CD4-positive, CD25-positive, alpha-beta regulatory T cell (primary cell): ENCODE measurements around the gene ADD2. TPM values are rescaled to one million over a fixed set of nuclear protein-coding genes. Genes with fewer than 3 reads are reported as not detected.
A peak's percentile ranks its signal among the peaks of the same experiment; 100 is the strongest.

ENCODE experiments used
- ATAC-seq, 2 donors: fragments of 150-1000 bp; cut with Tn5 transposase; one replicate each; pipeline ENCODE4 v1.10.0; 2021; ENCODE audit warnings: low read depth in 2 of 2, moderate number of reproducible peaks in 2 of 2, moderate library complexity in 1 of 2
- DNase-seq, 3 donors: peaks; one replicate each; pipeline versions ENCODE4 v3.0.0 to v3.0.0-alpha.2; 2012 to 2022; ENCODE audit warnings: mixed read lengths in 1 of 3
- H3K27ac ChIP-seq: one replicate; pipeline ENCODE4 v1.7.0; 2013; ENCODE audit warnings: mild to moderate bottlenecking, low read length; ENCODE audit not compliant: insufficient read depth, poor library complexity, severe bottlenecking
- H3K27me3 ChIP-seq: one replicate; pipeline ENCODE4 v1.7.0; 2013; ENCODE audit warnings: low read length; ENCODE audit not compliant: control insufficient read depth, insufficient read depth
- H3K36me3 ChIP-seq: one replicate; pipeline ENCODE4 v1.7.0; 2013; ENCODE audit warnings: mild to moderate bottlenecking, low read length, moderate library complexity; ENCODE audit not compliant: control insufficient read depth, insufficient read depth
- H3K4me1 ChIP-seq: 2 replicates; pipeline ENCODE4 v1.7.0; 2013; ENCODE audit warnings: mild to moderate bottlenecking, low read length; ENCODE audit not compliant: insufficient read depth, control insufficient read depth, poor library complexity, severe bottlenecking
- H3K4me3 ChIP-seq: one replicate; pipeline ENCODE4 v1.7.0; 2013; ENCODE audit warnings: low read depth, mild to moderate bottlenecking, low read length, moderate library complexity
- H3K9me3 ChIP-seq, 2 experiments: 1 replicate in 1 of 2; 2 replicates in 1 of 2; pipeline ENCODE4 v1.7.0; 2013; ENCODE audit warnings: low read length in 2 of 2, mild to moderate bottlenecking in 1 of 2, moderate library complexity in 1 of 2; ENCODE audit not compliant: control insufficient read depth in 2 of 2
- H3K27ac Mint-ChIP-seq, 3 donors: one replicate each; pipeline ENCODE4 v1.8.0; 2020 to 2022; ENCODE audit warnings: mild to moderate bottlenecking in 3 of 3, mixed read lengths in 3 of 3, moderate library complexity in 2 of 3
- H3K27me3 Mint-ChIP-seq: one replicate; pipeline ENCODE4 v1.8.0; 2022; ENCODE audit warnings: mild to moderate bottlenecking, mixed read lengths
- H3K36me3 Mint-ChIP-seq: one replicate; pipeline ENCODE4 v1.8.0; 2020; ENCODE audit warnings: mixed read lengths
- H3K4me1 Mint-ChIP-seq, 4 donors: one replicate each; pipeline ENCODE4 v1.8.0; 2020 to 2022; ENCODE audit warnings: mixed read lengths in 4 of 4, mild to moderate bottlenecking in 1 of 4
- H3K4me3 Mint-ChIP-seq, 4 donors: one replicate each; pipeline ENCODE4 v1.8.0; 2020 to 2022; ENCODE audit warnings: mild to moderate bottlenecking in 4 of 4, mixed read lengths in 4 of 4, moderate library complexity in 3 of 4
- H3K9me3 Mint-ChIP-seq, 7 donors: one replicate each; pipeline ENCODE4 v1.8.0; 2020 to 2022; ENCODE audit warnings: mixed read lengths in 7 of 7, mild to moderate bottlenecking in 3 of 7, moderate library complexity in 2 of 7
- polyA plus RNA-seq, 4 donors: library from polyadenylated mRNA; unstranded; fragments of 300-500 nt; fragmentation: Illumina TruSeq; gene quantifications; one replicate each; pipeline ENCODE4 v1.2.3, GENCODE V29; 2021
- total RNA-seq: library from RNA; stranded (reverse); gene quantifications from one replicate; pipeline ENCODE4 v1.2.3, GENCODE V29; 2022

The ADD2 gene
- total and polyA plus RNA-seq, 5 donors from 2014 or later = 0.02 to 0.67 TPM; not detected in 3

DNA sequence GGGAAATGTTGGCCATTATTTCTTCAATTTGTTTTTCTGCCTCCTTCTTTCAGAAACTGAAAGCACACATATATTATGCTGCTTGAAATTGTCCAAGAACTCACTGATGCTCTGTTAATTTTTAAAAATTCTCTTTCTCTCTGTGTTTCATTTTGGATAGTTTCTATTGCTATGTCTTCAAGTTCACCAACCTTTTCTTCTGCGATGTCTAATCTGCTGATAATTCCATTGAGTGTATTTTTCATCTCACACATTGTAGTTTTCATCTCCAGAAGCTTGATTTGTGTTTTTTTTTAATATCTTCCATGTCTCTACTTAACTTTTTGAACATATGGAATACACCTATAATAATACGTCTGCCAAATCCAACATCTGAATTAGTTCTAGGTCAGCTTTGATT is 116.3 kb downstream of the ADD2 start:
- ATAC-seq (no peak), DNase-seq (no peak)
- peaks cover 0 to 9% (median 0%) of the 10 kb centered on the region in 7 donors for H3K9me3 Mint-ChIP-seq
- H3K36me3 ChIP-seq = no peaks in the 10 kb centered on the region
- peaks cover 0 to 16% (median 1%) of the 10 kb centered on the region in 4 donors for H3K4me1 Mint-ChIP-seq
- H3K4me3 Mint-ChIP-seq = no peak overlapping the region
- no peak overlapping the region for H3K27ac ChIP-seq
- H3K27me3 ChIP-seq = peaks cover 9% of the 10 kb centered on the region
- H3K4me3 ChIP-seq = no peak overlapping the region
- no peaks in the 10 kb centered on the region for H3K4me1 ChIP-seq
- H3K27me3 Mint-ChIP-seq = peaks cover 55% of the 10 kb centered on the region
- H3K36me3 Mint-ChIP-seq = no peaks in the 10 kb centered on the region
- H3K9me3 ChIP-seq = no peaks in the 10 kb centered on the region
- no peak overlapping the region for H3K27ac Mint-ChIP-seq

GRCh38 chr2:70651014-70651413 is 117.0 kb downstream of the ADD2 start:
- Mint-ChIP-seq H3K4me3 (no peak overlapping the region), H3K9me3 (peaks cover 0 to 9% (median 0%) of the 10 kb centered on the region in 7 donors), H3K36me3 (no peaks in the 10 kb centered on the region), H3K27ac (no peak overlapping the region), H3K4me1 (peaks cover 0 to 9% (median 0%) of the 10 kb centered on the region in 4 donors), H3K27me3 (peaks cover 49% of the 10 kb centered on the region)
- H3K4me3 ChIP-seq = no peak overlapping the region
- no peaks in the 10 kb centered on the region for H3K36me3 ChIP-seq
- no peaks in the 10 kb centered on the region for H3K9me3 ChIP-seq
- DNase-seq (no peak), ATAC-seq (no peak)
- H3K27me3 ChIP-seq = peaks cover 9% of the 10 kb centered on the region
- no peak overlapping the region for H3K27ac ChIP-seq
- no peaks in the 10 kb centered on the region for H3K4me1 ChIP-seq

DNA sequence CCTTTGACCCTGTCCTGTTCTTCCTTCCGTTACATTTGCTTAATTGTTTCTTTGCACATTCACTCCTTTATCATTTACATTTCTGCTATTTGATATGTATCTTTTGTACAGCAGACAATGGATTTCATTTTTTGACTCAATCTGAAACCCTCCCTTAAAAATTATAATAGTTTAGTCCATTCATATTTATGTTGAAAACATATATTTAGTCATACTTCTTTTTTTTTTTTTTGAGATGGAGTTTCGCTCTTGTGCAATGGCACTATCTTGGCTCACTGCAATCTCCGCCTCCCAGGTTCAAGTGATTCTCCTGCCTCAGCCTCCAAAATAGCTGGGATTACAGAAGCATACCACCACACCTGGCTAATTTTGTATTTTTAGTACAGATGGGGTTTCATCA is 119.0 kb downstream of the ADD2 start:
- Mint-ChIP-seq H3K4me1 (no peaks in the 10 kb centered on the region), H3K27ac (no peak overlapping the region), H3K36me3 (no peaks in the 10 kb centered on the region), H3K4me3 (no peak overlapping the region), H3K27me3 (peaks cover 31% of the 10 kb centered on the region), H3K9me3 (peaks cover 0 to 9% (median 0%) of the 10 kb centered on the region in 7 donors)
- no peaks in the 10 kb centered on the region for H3K36me3 ChIP-seq
- H3K9me3 ChIP-seq = no peaks in the 10 kb centered on the region
- no peak for DNase-seq
- no peak overlapping the region for H3K4me3 ChIP-seq
- ATAC-seq = no peak
- H3K27me3 ChIP-seq = peaks cover 7% of the 10 kb centered on the region
- H3K4me1 ChIP-seq = no peaks in the 10 kb centered on the region
- H3K27ac ChIP-seq = no peak overlapping the region

DNA sequence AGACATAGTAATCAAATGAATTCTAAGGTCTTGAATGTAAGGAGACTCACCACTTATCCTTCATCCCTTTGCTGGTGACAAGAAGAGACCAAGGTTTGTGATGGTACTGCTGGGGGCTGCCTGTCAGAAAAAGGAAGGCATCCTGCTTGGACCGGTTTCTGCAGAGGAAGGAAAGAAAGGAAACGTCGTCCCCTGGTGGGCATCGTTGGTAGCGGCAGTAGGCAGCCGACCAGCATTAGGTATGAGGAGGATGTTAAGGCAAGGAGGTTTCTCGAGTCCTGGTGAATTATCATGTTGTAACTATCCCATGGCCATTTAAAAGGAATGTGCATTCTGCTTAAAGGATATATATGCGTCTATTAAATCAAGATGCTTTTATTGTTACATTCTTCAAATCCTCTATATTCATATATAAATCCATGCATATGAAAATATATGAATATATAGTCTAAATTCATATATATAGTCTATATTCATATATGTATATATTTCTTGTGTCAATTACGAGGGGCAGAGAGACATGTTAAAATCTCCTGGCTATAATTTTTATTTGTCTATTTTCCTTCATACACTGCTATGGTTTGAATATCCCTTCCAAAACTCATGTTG is 120.0 kb downstream of the ADD2 start:
- H3K27me3 ChIP-seq = peaks cover 5% of the 10 kb centered on the region
- H3K27me3 Mint-ChIP-seq = peaks cover 24% of the 10 kb centered on the region
- no peak overlapping the region for H3K27ac Mint-ChIP-seq

DNA sequence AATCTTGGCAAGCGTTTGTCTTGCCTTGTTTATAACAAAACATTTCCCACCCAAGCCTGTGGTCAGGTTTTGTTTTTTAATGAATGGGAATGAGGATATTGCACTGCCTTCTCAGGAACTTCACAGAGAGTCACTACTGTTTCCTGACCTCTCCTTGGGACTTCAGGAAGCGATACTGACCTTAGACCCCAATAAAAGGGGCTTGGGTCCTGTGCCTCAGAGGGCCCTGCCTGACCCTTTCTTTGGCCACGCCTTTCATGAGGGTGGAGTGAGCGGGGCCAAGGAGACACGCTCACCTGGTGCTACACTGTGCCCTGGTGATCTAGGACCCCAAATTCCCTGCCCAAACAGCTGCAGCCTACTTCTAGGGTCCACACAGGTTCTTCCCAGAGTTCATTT is 121.6 kb downstream of the ADD2 start:
- H3K4me3 ChIP-seq = no peak overlapping the region
- no peaks in the 10 kb centered on the region for H3K36me3 ChIP-seq
- H3K9me3 ChIP-seq = no peaks in the 10 kb centered on the region
- H3K4me1 ChIP-seq = no peaks in the 10 kb centered on the region
- H3K9me3 Mint-ChIP-seq = peaks cover 0 to under 1% (median 0%) of the 10 kb centered on the region in 7 donors
- peaks cover 0 to under 1% (median 0%) of the 10 kb centered on the region in 4 donors for H3K4me1 Mint-ChIP-seq
- H3K27me3 Mint-ChIP-seq = peaks cover 13% of the 10 kb centered on the region
- no peaks in the 10 kb centered on the region for H3K27me3 ChIP-seq
- DNase-seq = no peak
- no peak overlapping the region for H3K4me3 Mint-ChIP-seq
- ATAC-seq = no peak
- H3K27ac ChIP-seq = no peak overlapping the region
- H3K27ac Mint-ChIP-seq = no peak overlapping the region
- H3K36me3 Mint-ChIP-seq = no peaks in the 10 kb centered on the region

More for the DNA sequence above, 120.0 kb downstream of the ADD2 start:
- no peak overlapping the region for H3K4me3 Mint-ChIP-seq
- no peaks in the 10 kb centered on the region for H3K4me1 Mint-ChIP-seq
- H3K4me1 ChIP-seq = no peaks in the 10 kb centered on the region
- H3K36me3 ChIP-seq = no peaks in the 10 kb centered on the region
- H3K27ac ChIP-seq = no peak overlapping the region
- H3K9me3 Mint-ChIP-seq = peaks cover 0 to 9% (median 0%) of the 10 kb centered on the region in 7 donors
- no peaks in the 10 kb centered on the region for H3K36me3 Mint-ChIP-seq
- no peak overlapping the region for H3K4me3 ChIP-seq
- H3K9me3 ChIP-seq = no peaks in the 10 kb centered on the region
- ATAC-seq (peak; percentile 65 to 70), DNase-seq (peak; percentile 33 to 74 (median 65))

DNA sequence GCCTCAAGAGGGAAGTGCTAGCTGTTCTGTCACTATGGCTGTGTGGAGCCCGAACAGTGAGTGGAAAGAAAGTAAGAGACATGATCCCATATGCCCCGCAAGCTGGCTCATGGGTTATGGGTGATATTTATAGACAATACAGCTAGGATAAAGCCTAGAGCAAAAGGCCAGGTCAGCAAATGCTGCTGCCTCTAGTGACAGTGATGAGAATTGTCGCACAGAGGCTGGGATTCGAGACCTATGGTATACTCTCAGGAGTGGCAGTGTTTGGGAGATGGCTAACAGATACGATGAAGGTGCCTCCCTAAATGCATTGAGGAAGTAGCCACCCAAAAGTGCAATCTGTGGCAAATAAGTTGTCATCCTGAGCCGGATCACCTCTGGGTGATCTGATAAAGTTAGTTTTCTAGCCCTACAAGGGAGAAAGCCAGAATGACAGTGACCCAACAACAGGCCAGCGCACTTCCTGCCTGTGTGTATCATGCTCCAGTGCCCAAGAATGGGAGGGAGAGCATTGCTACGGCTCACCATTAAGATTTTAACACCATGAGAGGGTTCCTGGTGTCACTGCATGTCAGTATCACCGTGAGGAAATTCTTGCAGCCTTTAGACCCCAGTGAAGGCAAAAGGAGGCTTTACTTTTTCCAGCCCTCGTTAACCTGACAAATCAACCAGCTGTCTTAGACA is 122.1 kb downstream of the ADD2 start:
- no peak overlapping the region for H3K27ac Mint-ChIP-seq

GRCh38 chr2:70643715-70644114 is 124.3 kb downstream of the ADD2 start:
- no peaks in the 10 kb centered on the region for H3K36me3 Mint-ChIP-seq
- DNase-seq (peak in 1 of 3 donors; percentile 19), ATAC-seq (no peak)
- peak overlapping the region in 1 of 3 donors; percentile 24 for H3K27ac Mint-ChIP-seq
- peaks cover 0 to under 1% (median 0%) of the 10 kb centered on the region in 7 donors for H3K9me3 Mint-ChIP-seq
- Histone ChIP-seq H3K27ac (no peak overlapping the region), H3K9me3 (no peaks in the 10 kb centered on the region), H3K36me3 (no peaks in the 10 kb centered on the region), H3K4me1 (peaks cover 2% of the 10 kb centered on the region), H3K27me3 (no peaks in the 10 kb centered on the region), H3K4me3 (no peak overlapping the region)
- H3K4me1 Mint-ChIP-seq = peaks cover 2 to 17% (median 3%) of the 10 kb centered on the region in 4 donors
- peaks cover 5% of the 10 kb centered on the region for H3K27me3 Mint-ChIP-seq
- H3K4me3 Mint-ChIP-seq = no peak overlapping the region

More for the DNA sequence above, 122.1 kb downstream of the ADD2 start:
- Mint-ChIP-seq H3K36me3 (no peaks in the 10 kb centered on the region), H3K27me3 (peaks cover 9% of the 10 kb centered on the region), H3K4me1 (peaks cover 0 to 4% (median 0%) of the 10 kb centered on the region in 4 donors), H3K4me3 (no peak overlapping the region), H3K9me3 (no peaks in the 10 kb centered on the region)
- no peak for DNase-seq
- H3K4me3 ChIP-seq = no peak overlapping the region
- no peak overlapping the region for H3K27ac ChIP-seq
- H3K36me3 ChIP-seq = no peaks in the 10 kb centered on the region
- no peaks in the 10 kb centered on the region for H3K9me3 ChIP-seq
- ATAC-seq = no peak
- no peaks in the 10 kb centered on the region for H3K4me1 ChIP-seq
- H3K27me3 ChIP-seq = no peaks in the 10 kb centered on the region
